Endothelial cell of umbilical vein (primary cell): ENCODE data around the gene ATXN7. TPM values are rescaled to one million over a fixed set of nuclear protein-coding genes. Genes with fewer than 3 reads are reported as not detected.

Source experiments
- BruUV-seq: library from RNA; stranded (reverse); fragments of 400-500 nt; replicated peaks from 2 replicates; lab custom pipeline; 2021; lab: Mats Ljungman, UMichigan
- CTCF ChIA-PET: fragments of 300-600, 350-600 bp; sonication (Branson Sonifier 250); formaldehyde crosslinking; loops from one replicate; lab custom pipeline; 2021; ENCODE audit warnings: antibody characterized with exemption, inconsistent platforms; lab: Charles Lee
- POLR2A ChIA-PET: fragments of 300-600, 350-600 bp; sonication (Branson Sonifier 250); formaldehyde crosslinking; loops from one replicate; lab custom pipeline; 2021; ENCODE audit warnings: antibody characterized with exemption, inconsistent platforms; lab: Charles Lee
- DNase-seq: peaks from one replicate; pipeline ENCODE4 v3.0.0-alpha.2; 2011; ENCODE audit warnings: low read depth, low spot score
- FAIRE-seq: peaks from 2 replicates; lab custom pipeline; 2011; peaks lifted over from hg19 to GRCh38; lab: Jason Lieb, UNC
- H2AFZ ChIP-seq: 2 replicates; pipeline ENCODE4 v1.6.0; 2012; ENCODE audit warnings: low read depth, low read length, control low read depth, inconsistent platforms
- H3K27ac ChIP-seq: 2 replicates; pipeline ENCODE4 v1.5.1; 2011; ENCODE audit warnings: low read depth, mild to moderate bottlenecking, control low read depth, low read length, moderate library complexity; ENCODE audit not compliant: insufficient read depth
- H3K27me3 ChIP-seq, 2 experiments: 2 replicates each; pipeline versions ENCODE4 v1.6.0 to v1.6.1; 2011; ENCODE audit warnings: low read length in 2 of 2, mixed read lengths in 1 of 2; ENCODE audit not compliant: control insufficient read depth in 2 of 2, insufficient read depth in 2 of 2
- H3K36me3 ChIP-seq, 2 experiments: 2 replicates in 1 of 2; 3 replicates in 1 of 2; pipeline ENCODE4 v1.5.1; 2011; ENCODE audit warnings: low read length in 2 of 2, mild to moderate bottlenecking in 1 of 2, moderate library complexity in 1 of 2; ENCODE audit not compliant: control insufficient read depth in 2 of 2, insufficient read depth in 2 of 2; ENCODE audit errors: extremely low read depth in 1 of 2
- H3K4me1 ChIP-seq: 3 replicates; pipeline ENCODE4 v1.5.1; 2011; ENCODE audit warnings: mild to moderate bottlenecking, low read length; ENCODE audit not compliant: control insufficient read depth, insufficient read depth; ENCODE audit errors: extremely low read depth
- H3K4me2 ChIP-seq: 2 replicates; pipeline ENCODE4 v1.6.1; 2011; ENCODE audit warnings: low read length, control low read depth, mixed read lengths; ENCODE audit not compliant: insufficient read depth
- H3K4me3 ChIP-seq, 3 experiments: fragments of 200-600 bp in 1 of 3; sonication (generic), shearing (Covaris generic) in 1 of 3; replicated peaks in 1 of 3; 2 replicates each; pipeline ENCODE4 v1.5.1; 2011 to 2016; ENCODE audit warnings: control low read depth in 3 of 3, low read length in 3 of 3, mild to moderate bottlenecking in 2 of 3, inconsistent platforms in 1 of 3, low read depth in 1 of 3, moderate library complexity in 1 of 3; ENCODE audit not compliant: insufficient read depth in 1 of 3
- H3K79me2 ChIP-seq: 2 replicates; pipeline ENCODE4 v1.6.0; 2012; ENCODE audit warnings: low read length, inconsistent platforms; ENCODE audit not compliant: control insufficient read depth, insufficient read depth
- H3K9ac ChIP-seq: replicated peaks from 2 replicates; pipeline ENCODE3; 2011; ENCODE audit warnings: low read length, control low read depth; ENCODE audit not compliant: insufficient read depth; ENCODE audit errors: extremely low read depth
- H3K9me1 ChIP-seq: replicated peaks from 3 replicates; pipeline ENCODE4 v1.6.0; 2011; ENCODE audit warnings: mild to moderate bottlenecking, low read length; ENCODE audit not compliant: control insufficient read depth, insufficient read depth; ENCODE audit errors: extremely low read depth
- H3K9me3 ChIP-seq: replicated peaks from 2 replicates; pipeline ENCODE4 v1.5.1; 2012; ENCODE audit warnings: low read length, inconsistent platforms; ENCODE audit not compliant: control insufficient read depth, insufficient read depth
- H4K20me1 ChIP-seq: replicated peaks from 2 replicates; pipeline ENCODE3; 2011; ENCODE audit warnings: mild to moderate bottlenecking, low read length; ENCODE audit not compliant: control insufficient read depth, insufficient read depth; ENCODE audit errors: extremely low read depth
- CTCF ChIP-seq, 2 donors: IDR thresholded peaks; 1 replicate in 1 of 2; 2 replicates in 1 of 2; pipeline ENCODE4 v1.5.1; 2011; ENCODE audit warnings: low read length in 2 of 2, mild to moderate bottlenecking in 2 of 2, moderate library complexity in 2 of 2, control low read depth in 1 of 2, inconsistent platforms in 1 of 2, low read depth in 1 of 2; ENCODE audit not compliant: insufficient read depth in 1 of 2; ENCODE audit errors: extremely low read depth in 1 of 2
- FOS ChIP-seq: IDR thresholded peaks from 2 replicates; pipeline ENCODE4 v1.6.1; 2011; ENCODE audit warnings: mild to moderate bottlenecking, low read length, moderate library complexity, borderline replicate concordance; ENCODE audit not compliant: insufficient read depth
- GATA2 ChIP-seq: IDR thresholded peaks from 2 replicates; pipeline ENCODE4 v1.7.0; 2011; ENCODE audit warnings: low read depth, mild to moderate bottlenecking, moderate library complexity, mixed read lengths, low read length; ENCODE audit not compliant: insufficient read length, insufficient read depth
- JUN ChIP-seq: IDR thresholded peaks from 2 replicates; pipeline ENCODE4 v1.6.1; 2011; ENCODE audit warnings: borderline replicate concordance, low read depth; ENCODE audit not compliant: insufficient read length, insufficient read depth
- MYC ChIP-seq: IDR thresholded peaks from one replicate; pipeline ENCODE4 v1.6.1; 2011; ENCODE audit warnings: mild to moderate bottlenecking, low read depth, low read length
- POLR2AphosphoS5 ChIP-seq: IDR thresholded peaks from 2 replicates; pipeline ENCODE4 v1.6.1; 2012; ENCODE audit warnings: low read depth, mild to moderate bottlenecking, control low read depth, low read length, moderate library complexity; ENCODE audit not compliant: insufficient read depth
- dilution Hi-C: fragments of 300-500 bp; cut with MboI; formaldehyde crosslinking; loops from one replicate; pipeline ENCODE4 v1.15.0; 2019; ENCODE audit warnings: low sequenced_read_pairs; ENCODE audit not compliant: extremely low pct_ligation_motif_present
- intact Hi-C: fragments of 100-400 bp; cut with micrococcal nuclease; formaldehyde crosslinking; loops from one replicate; pipeline ENCODE4 v1.10.0; 2022
- polyA plus RNA-seq, 4 experiments: library from polyadenylated mRNA; depleted of rRNA in 3 of 4; stranded (reverse) in 3 of 4; unstranded in 1 of 4; fragments of >200 nt; gene quantifications; 2 replicates each; pipeline versions ENCODE4 v1.2.1 to v1.2.3, GENCODE V29; 2011 to 2012; ENCODE audit warnings: missing spikeins in 1 of 4
- total RNA-seq: library from RNA; stranded (reverse); gene quantifications from 2 replicates; pipeline ENCODE4 v1.2.3, GENCODE V29; 2021
- TF ChIP-seq, protein P1 (sequence below): IDR thresholded peaks from 2 replicates; pipeline ENCODE4 v1.6.1; 2011; ENCODE audit not compliant: insufficient read depth, insufficient read length

Gene ATXN7
- total and polyA plus RNA-seq, 2 donors (not counting 3 experiments of a cell fraction or from before 2014, with no cell fraction given), result 21.2 to 34.7 TPM

GRCh38 chr3:63876260-63876659 lies 12.6 kb downstream of the ATXN7 start:
- Histone ChIP-seq H3K4me1 (no peaks in the 10 kb centered on the region), H3K79me2 (peaks cover 63% of the 10 kb centered on the region), H3K4me2 (no peak overlapping the region), H3K4me3 (no peak overlapping the region), H3K9ac (no peak overlapping the region), H3K9me3 (no peaks in the 10 kb centered on the region), H4K20me1 (peaks cover 5% of the 10 kb centered on the region), H2AFZ (no peak overlapping the region), H3K27me3 (no peaks in the 10 kb centered on the region), H3K9me1 (no peaks in the 10 kb centered on the region), H3K36me3 (no peaks in the 10 kb centered on the region), H3K27ac (no peak overlapping the region)
- POLR2A ChIA-PET, result no interaction called here
- DNase-seq, result no peak
- FAIRE-seq, result no peak
- TF ChIP-seq, protein P1, sequence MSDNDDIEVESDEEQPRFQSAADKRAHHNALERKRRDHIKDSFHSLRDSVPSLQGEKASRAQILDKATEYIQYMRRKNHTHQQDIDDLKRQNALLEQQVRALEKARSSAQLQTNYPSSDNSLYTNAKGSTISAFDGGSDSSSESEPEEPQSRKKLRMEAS, result no peak
- no peak for TF ChIP-seq GATA2
- TF ChIP-seq FOS, result no peak
- TF ChIP-seq MYC, result no peak
- CTCF ChIA-PET, result interaction anchor here (0.8 to 1.5 kb wide), 3 partner anchors 8 to 32 kb away, joined by 3 read pairs; no protein-coding TSS in a partner anchor
- dilution Hi-C loops (no loop called here), intact Hi-C loops (no loop called here)
- no TSS peak for BruUV-seq

GRCh38 chr3:63877737-63878393 lies 14.2 kb downstream of the ATXN7 start:
- Histone ChIP-seq H3K36me3 (no peaks in the 10 kb centered on the region), H3K9ac (no peak overlapping the region), H3K9me1 (no peaks in the 10 kb centered on the region), H3K27me3 (no peaks in the 10 kb centered on the region), H3K27ac (no peak overlapping the region), H3K4me3 (no peak overlapping the region), H3K4me1 (no peaks in the 10 kb centered on the region), H4K20me1 (peaks cover 5% of the 10 kb centered on the region), H3K79me2 (peaks cover 58% of the 10 kb centered on the region), H3K4me2 (no peak overlapping the region), H2AFZ (no peak overlapping the region), H3K9me3 (no peaks in the 10 kb centered on the region)
- FAIRE-seq (no peak), DNase-seq (no peak)
- TF ChIP-seq MYC (no peak), JUN (no peak), POLR2AphosphoS5 (no peak), GATA2 (no peak), CTCF (IDR thresholded peaks at IDR 0.05; ENCODE audit: extremely low read depth in 1 of 2, insufficient read depth in 1 of 2, low read depth in 1 of 2, low read length in 2 of 2) (no peak)
- TF ChIP-seq, protein P1, result no peak
- intact Hi-C loops, result no loop called here
- POLR2A ChIA-PET, result no interaction called here
- dilution Hi-C loops, result no loop called here
- BruUV-seq, result no TSS peak
- CTCF ChIA-PET, result interaction anchor here (1.1 to 1.5 kb wide), 2 partner anchors 10 to 30 kb away, joined by 3 read pairs; no protein-coding TSS in a partner anchor
